BJ (cell line): ENCODE results near the gene ABCD3. TPM values are rescaled to one million over a fixed set of nuclear protein-coding genes. Genes with fewer than 3 reads are reported as not detected.

Experiments used
- CTCF ChIA-PET: fragments of 350-600 bp; formaldehyde crosslinking; extraction: SDS; loops from one replicate; lab custom pipeline; 2021; ENCODE audit warnings: antibody characterized with exemption, inconsistent platforms; lab: Yijun Ruan, JAX
- POLR2A ChIA-PET: fragments of 300-600 bp; sonication (Branson Sonifier 250); formaldehyde crosslinking; extraction: SDS; loops from one replicate; lab custom pipeline; 2021; ENCODE audit warnings: antibody characterized with exemption; lab: Charles Lee
- DNase-seq: peaks from one replicate; pipeline ENCODE4 v3.0.0-alpha.2; 2011; ENCODE audit warnings: low read depth
- H3K27me3 ChIP-seq: 2 replicates; pipeline ENCODE4 v1.6.0; 2011; ENCODE audit warnings: low read length; ENCODE audit not compliant: control insufficient read depth, insufficient read depth
- H3K36me3 ChIP-seq: 2 replicates; pipeline ENCODE4 v1.5.1; 2011; ENCODE audit warnings: low read length; ENCODE audit not compliant: control insufficient read depth, insufficient read depth
- H3K4me3 ChIP-seq: 2 replicates; pipeline ENCODE4 v1.5.1; 2011; ENCODE audit warnings: low read depth, mild to moderate bottlenecking, control low read depth, low read length
- CTCF ChIP-seq: IDR thresholded peaks from 2 replicates; pipeline ENCODE4 v1.5.1; 2011; ENCODE audit warnings: low read depth, mild to moderate bottlenecking, control low read depth, inconsistent platforms, low read length, moderate library complexity; ENCODE audit not compliant: insufficient read depth
- polyA plus RNA-seq: library from polyadenylated mRNA; depleted of rRNA; stranded (reverse); fragments of >200 nt; gene quantifications from 2 replicates; pipeline ENCODE4 v1.2.3, GENCODE V29; 2011

Gene ABCD3
- polyA plus RNA-seq, 1 experiment, result 7.3 TPM

- Histone ChIP-seq H3K4me3 (no peak overlapping the region), H3K27me3 (peaks cover 12% of the 10 kb centered on the region), H3K36me3 (no peaks in the 10 kb centered on the region)
- TF ChIP-seq CTCF, result no peak
- ChIA-PET POLR2A (no interaction called here), CTCF (interaction anchor here (2.0 kb wide), 1 partner anchor 8 kb away, joined by 7 read pairs; no protein-coding TSS in a partner anchor)
- DNase-seq, result no peak
These were observed 34.2 kb upstream of the ABCD3 start for GRCh38 chr1:94383966-94384408.

GRCh38 chr1:94384485-94385265 is 33.5 kb upstream of the ABCD3 start:
- Histone ChIP-seq H3K4me3 (no peak overlapping the region), H3K36me3 (no peaks in the 10 kb centered on the region), H3K27me3 (peaks cover 12% of the 10 kb centered on the region)
- ChIA-PET CTCF (interaction anchor here (2.0 kb wide), 1 partner anchor 8 kb away, joined by 7 read pairs; no protein-coding TSS in a partner anchor), POLR2A (no interaction called here)
- no peak for DNase-seq
- no peak for TF ChIP-seq CTCF

- TF ChIP-seq CTCF, result no peak
- Histone ChIP-seq H3K36me3 (no peaks in the 10 kb centered on the region), H3K27me3 (peaks cover 11% of the 10 kb centered on the region), H3K4me3 (no peak overlapping the region)
- DNase-seq, result no peak
- CTCF ChIA-PET, result interaction anchor here (2.0 kb wide), 1 partner anchor 9 kb away, joined by 7 read pairs; no protein-coding TSS in a partner anchor
- POLR2A ChIA-PET, result no interaction called here
These were observed 32.8 kb upstream of the ABCD3 start for GRCh38 chr1:94385308-94385929.

- DNase-seq, result no peak
- H3K27me3 ChIP-seq, result peaks cover 7% of the 10 kb centered on the region
- no peak overlapping the region for H3K4me3 ChIP-seq
- ChIA-PET POLR2A (no interaction called here), CTCF (no interaction called here)
- TF ChIP-seq CTCF, result no peak
- H3K36me3 ChIP-seq, result no peaks in the 10 kb centered on the region
These were observed 28.9 kb upstream of the ABCD3 start for GRCh38 chr1:94389298-94389697.

GRCh38 chr1:94394247-94394646 is 23.9 kb upstream of the ABCD3 start:
- Histone ChIP-seq H3K4me3 (no peak overlapping the region), H3K27me3 (peaks cover 2% of the 10 kb centered on the region; the same call in 1 of the 2 replicates), H3K36me3 (no peaks in the 10 kb centered on the region)
- ChIA-PET CTCF (no interaction called here), POLR2A (no interaction called here)
- no peak for DNase-seq
- no peak for TF ChIP-seq CTCF
